Fibroblast of skin of back (primary cell): Measurements from ENCODE around the gene SLC41A2.

Experiments
- DNase-seq: peaks from one replicate; pipeline ENCODE4 v3.0.0-alpha.2; 2013

The SLC41A2 gene

GRCh38 chr12:104928036-104928745 is 29.9 kb downstream of the SLC41A2 start:
- DNase-seq = no peak

GRCh38 chr12:104925501-104925900 is 32.6 kb downstream of the SLC41A2 start:
- no peak for DNase-seq

- no peak for DNase-seq
Measured at GRCh38 chr12:104921340-104921739, 36.8 kb downstream of the SLC41A2 start.

- DNase-seq = no peak
Measured at GRCh38 chr12:104911942-104912341, 46.1 kb downstream of the SLC41A2 start.

- DNase-seq = peak; percentile 9
Measured at GRCh38 chr12:104910196-104910840, 47.8 kb downstream of the SLC41A2 start.

- no peak for DNase-seq
Measured at GRCh38 chr12:104909761-104910160, 48.3 kb downstream of the SLC41A2 start.
